HG03108 (cell line): ENCODE results near the gene PLEKHF1.

Experiments
- ATAC-seq: cut with Tn5 transposase; IDR thresholded peaks from one replicate; pipeline ENCODE4 v1.9.1; 2021; ENCODE audit warnings: moderate library complexity; ENCODE audit not compliant: unreplicated experiment

PLEKHF1 gene

DNA sequence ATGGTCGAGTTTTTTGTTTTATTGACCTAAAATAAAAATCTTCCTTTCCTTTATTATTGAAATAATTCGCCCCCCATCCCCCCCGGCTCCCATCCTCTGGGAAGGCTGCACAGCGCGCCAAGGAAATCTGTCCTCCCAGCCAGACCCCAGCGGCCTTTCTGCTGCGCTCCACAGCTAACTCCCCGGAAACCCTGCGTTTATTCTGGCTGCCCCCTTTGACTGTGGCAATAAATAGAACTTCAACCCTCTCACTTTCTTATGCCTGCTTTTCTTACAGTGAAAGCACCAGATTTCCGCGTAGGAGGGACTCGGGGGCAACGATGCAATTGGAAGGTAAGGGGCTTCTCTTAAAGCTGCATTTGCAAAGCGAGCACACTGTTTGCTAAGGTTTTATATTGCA is 59.5 kb downstream of the PLEKHF1 start:
- no peak for ATAC-seq
